Measurements from ENCODE around the gene ZCCHC24.

GRCh38 chr10:79493806-79494205 lies 48.4 kb upstream of the ZCCHC24 start:
- no peak for TF ChIP-seq ZNF274 (IDR thresholded peaks at IDR 0.05; ENCODE audit: low read depth, low read length)
- TF ChIP-seq YY1 (IDR thresholded peaks at IDR 0.05; ENCODE audit: insufficient read depth, insufficient read length): no peak

Data from NT2/D1 (cell line).